Measurements from ENCODE around the gene POU2AF2. TPM values are rescaled to one million over a fixed set of nuclear protein-coding genes. Genes with fewer than 3 reads are reported as not detected.

The POU2AF2 gene
- total and polyA plus RNA-seq, 2 of the 8 experiments (the other 6 are each of a cell fraction or from before 2014, with no cell fraction given) = not detected

DNA sequence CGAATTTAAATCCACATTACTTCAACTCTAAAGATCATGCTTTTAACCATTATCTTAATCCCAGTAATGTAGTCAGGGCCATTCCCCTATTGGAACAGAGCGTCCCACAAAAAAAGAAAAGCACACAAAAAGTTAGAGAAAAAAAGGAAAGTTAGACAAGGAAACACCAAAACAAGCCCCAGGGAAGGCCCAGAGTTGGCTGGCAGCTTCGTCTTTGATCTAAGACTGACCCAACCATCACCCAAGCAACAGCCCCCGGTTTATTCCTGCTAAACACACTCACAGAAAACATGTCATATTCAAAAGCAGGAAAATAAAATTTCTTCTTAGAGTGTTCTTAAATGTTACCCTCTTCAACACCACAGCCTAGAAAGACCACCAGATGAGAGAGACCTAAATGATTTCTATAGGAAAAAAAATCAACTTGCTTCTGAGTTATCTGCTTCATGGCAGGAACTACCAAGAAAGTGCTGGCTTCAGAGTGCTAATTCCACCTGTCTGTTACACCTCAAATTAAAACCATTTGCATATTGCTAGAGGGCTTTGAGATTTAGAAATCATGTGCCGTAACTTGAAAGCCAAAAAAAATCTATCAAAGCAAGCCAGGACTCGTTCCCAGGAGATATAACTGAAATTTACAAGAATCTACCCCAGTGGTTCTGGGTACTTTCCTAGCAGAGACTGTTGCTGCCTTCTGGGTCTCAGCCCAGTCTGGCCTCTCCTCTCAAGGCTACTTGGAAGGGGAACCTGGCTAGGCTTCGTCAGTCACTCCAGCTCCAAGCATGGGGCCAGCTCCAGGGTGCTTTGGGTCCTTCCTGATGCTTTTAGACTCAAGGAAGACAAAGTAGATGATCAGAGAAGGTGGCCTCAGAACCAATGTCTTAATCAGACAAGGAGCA lies 84.0 kb downstream of the POU2AF2 start:
- Histone ChIP-seq H2BK15ac (ENCODE audit: low read length) (no peak overlapping the region), H4K91ac (replicated peaks; ENCODE audit: insufficient read length, low read length) (no peak overlapping the region), H3K4me2 (ENCODE audit: insufficient read depth in 1 of 2, low read depth in 2 of 2, low read length in 2 of 2) (no peak overlapping the region), H3K27ac (ENCODE audit: low read depth, low read length) (no peak overlapping the region), H3K9me3 (ENCODE audit: insufficient read depth in 2 of 2, low read depth in 1 of 2, low read length in 1 of 2) (no peaks in the 10 kb centered on the region), H3K56ac (replicated peaks; ENCODE audit: insufficient read length, low read depth, low read length) (no peak overlapping the region), H3K79me2 (ENCODE audit: control insufficient read depth in 1 of 2, insufficient read depth in 2 of 2, low read length in 2 of 2) (no peaks in the 10 kb centered on the region), H4K8ac (ENCODE audit: extremely low read depth, insufficient read depth, low read length) (no peak overlapping the region), H3K4me3 (ENCODE audit: extremely low read depth in 1 of 4, insufficient read depth in 2 of 4, low read depth in 3 of 4, low read length in 4 of 4) (no peak overlapping the region), H3K4me1 (replicated peaks in 1 of 4; ENCODE audit: control insufficient read depth in 3 of 4, insufficient read depth in 4 of 4, low read length in 3 of 4) (peaks cover 0 to 4% (median 0%) of the 10 kb centered on the region in 4 experiments; a peak in 1 of 7 replicates), H4K5ac (ENCODE audit: insufficient read length, low read depth, low read length) (no peak overlapping the region), H3K4ac (replicated peaks; ENCODE audit: insufficient read length, low read depth, low read length) (no peak overlapping the region), H2BK120ac (replicated peaks; ENCODE audit: low read depth, low read length) (no peak overlapping the region), H3K27me3 (replicated peaks in 1 of 4; ENCODE audit: control insufficient read depth in 3 of 4, extremely low read depth in 1 of 4, insufficient read depth in 3 of 4, low read length in 3 of 4) (no peaks in the 10 kb centered on the region), H2BK12ac (ENCODE audit: low read depth, low read length) (no peak overlapping the region), H3K79me1 (ENCODE audit: low read depth, low read length) (no peaks in the 10 kb centered on the region), H3K23ac (ENCODE audit: insufficient read length) (no peak overlapping the region), H3K14ac (ENCODE audit: insufficient read length) (no peak overlapping the region), H2BK20ac (ENCODE audit: low read length) (no peak overlapping the region), H3K36me3 (ENCODE audit: control insufficient read depth in 2 of 4, insufficient read depth in 4 of 4, low read length in 3 of 4) (no peaks in the 10 kb centered on the region), H3K23me2 (ENCODE audit: low read depth, low read length) (no peaks in the 10 kb centered on the region), H3K18ac (ENCODE audit: extremely low read depth, low read length) (no peak overlapping the region), H2AFZ (ENCODE audit: low read length) (no peak overlapping the region), H3K9ac (replicated peaks in 1 of 4; ENCODE audit: extremely low read depth in 1 of 4, low read depth in 3 of 4, low read length in 3 of 4) (no peak overlapping the region), H2BK5ac (ENCODE audit: low read depth, low read length) (no peak overlapping the region), H4K20me1 (replicated peaks in 1 of 2; ENCODE audit: control insufficient read depth in 1 of 2, insufficient read depth in 2 of 2, low read length in 2 of 2) (no peaks in the 10 kb centered on the region), H2AK5ac (ENCODE audit: low read depth, low read length) (no peak overlapping the region)
- 91% methylated on average over 7 of the region's 7 CpGs; no CpG with 5 or more reads in 1 of the 2 experiments for WGBS, 2 experiments (ENCODE audit: extremely low coverage in 1 of 2, insufficient coverage in 1 of 2, insufficient read length in 1 of 2, insufficient replicate concordance in 2 of 2, low coverage in 1 of 2, low lambda C conversion rate in 2 of 2, missing lambda C conversion rate in 1 of 2)
- ChIA-PET POLR2A (ENCODE audit: partially characterized antibody) (no interaction called here), CTCF (ENCODE audit: partially characterized antibody) (interaction anchor here (0.8 to 1.1 kb wide), 2 partner anchors 28 to 100 kb away, joined by 3 to 4 read pairs; no protein-coding TSS in a partner anchor)
- no peak for TF ChIP-seq ATF2 (IDR thresholded peaks at IDR 0.05; ENCODE audit: low read length)
- TF ChIP-seq CHD1 (IDR thresholded peaks at IDR 0.05; ENCODE audit: low read depth, low read length) = no peak
- no peak for TF ChIP-seq PHF8 (conservative IDR thresholded peaks at IDR 0.05; ENCODE audit: low read depth, low read length)
- FAIRE-seq = no peak
- no peak for DNase-seq (ENCODE audit: low read depth in 1 of 2, low spot score in 2 of 2)

Measured in H1 (cell line).